Natural killer cell treated with Interleukin-12 subunit alpha and Interleukin-12 subunit beta and Interleukin-15 and Interleukin-18, amount 100 ng/mL, for 72 hours (primary cell): ENCODE measurements around the gene CLDN34. TPM values are rescaled to one million over a fixed set of nuclear protein-coding genes. Genes with fewer than 3 reads are reported as not detected.

Experiments used
- ATAC-seq, 2 donors: fragments of 150-1000 bp; cut with Tn5 transposase in 1 of 2; sonication (Bioruptor Pico), chemical (Tn5 transposase) in 1 of 2; 2 replicates each; pipeline ENCODE4 v1.10.0; 2021
- DNase-seq: peaks from one replicate; pipeline ENCODE4 v3.0.0; 2022; ENCODE audit warnings: low spot score
- H3K27ac Mint-ChIP-seq, 2 donors: 1 replicate in 1 of 2; 2 replicates in 1 of 2; pipeline ENCODE4 v1.8.0; 2022; ENCODE audit warnings: mixed read lengths in 2 of 2, mild to moderate bottlenecking in 1 of 2, moderate library complexity in 1 of 2
- H3K27me3 Mint-ChIP-seq, 2 donors: 1 replicate in 1 of 2; 2 replicates in 1 of 2; pipeline ENCODE4 v1.8.0; 2022; ENCODE audit warnings: mixed read lengths in 2 of 2
- H3K36me3 Mint-ChIP-seq: one replicate; pipeline ENCODE4 v1.8.0; 2022; ENCODE audit warnings: mixed read lengths
- H3K4me1 Mint-ChIP-seq, 2 donors: 1 replicate in 1 of 2; 2 replicates in 1 of 2; pipeline ENCODE4 v1.8.0; 2022; ENCODE audit warnings: low read depth in 2 of 2, mixed read lengths in 2 of 2, mild to moderate bottlenecking in 1 of 2
- H3K4me3 Mint-ChIP-seq: one replicate; pipeline ENCODE4 v1.8.0; 2022; ENCODE audit warnings: mixed read lengths
- H3K9me3 Mint-ChIP-seq: 2 replicates; pipeline ENCODE4 v1.8.0; 2022; ENCODE audit warnings: mixed read lengths
- total RNA-seq, 2 donors: library from RNA; stranded (reverse); gene quantifications; one replicate each; pipeline ENCODE4 v1.2.3, GENCODE V29; 2022

CLDN34 gene
- total RNA-seq, 2 donors from 2014 or later: not detected

GRCh38 chrX:9992724-9993123 is 25.6 kb downstream of the CLDN34 start:
- H3K9me3 Mint-ChIP-seq: no peaks in the 10 kb centered on the region
- peaks cover 3 to 4% of the 10 kb centered on the region in 2 donors for H3K27me3 Mint-ChIP-seq
- no peak overlapping the region for H3K4me3 Mint-ChIP-seq
- no peaks in the 10 kb centered on the region for H3K36me3 Mint-ChIP-seq
- no peak for DNase-seq
- no peak for ATAC-seq
- H3K27ac Mint-ChIP-seq: no peak overlapping the region
- H3K4me1 Mint-ChIP-seq: peaks cover 4 to 5% of the 10 kb centered on the region in 2 donors

- ATAC-seq (peak; percentile 63 to 83), DNase-seq (peak; percentile 81)
- Mint-ChIP-seq H3K9me3 (no peaks in the 10 kb centered on the region), H3K4me3 (no peak overlapping the region), H3K27me3 (peaks cover 0 to 5% of the 10 kb centered on the region in 2 donors), H3K4me1 (peaks cover 6 to 8% of the 10 kb centered on the region in 2 donors), H3K36me3 (no peaks in the 10 kb centered on the region), H3K27ac (no peak overlapping the region)
These were observed 28.7 kb downstream of the CLDN34 start for GRCh38 chrX:9995855-9996339.

GRCh38 chrX:9997041-9997440 is 29.9 kb downstream of the CLDN34 start:
- Mint-ChIP-seq H3K36me3 (no peaks in the 10 kb centered on the region), H3K27ac (peak overlapping the region in 1 of 2 donors; percentile 58), H3K4me3 (no peak overlapping the region), H3K9me3 (no peaks in the 10 kb centered on the region), H3K4me1 (peaks cover 6 to 8% of the 10 kb centered on the region in 2 donors), H3K27me3 (peaks cover 0 to 5% of the 10 kb centered on the region in 2 donors)
- DNase-seq (no peak), ATAC-seq (no peak)

- no peak for DNase-seq
- Mint-ChIP-seq H3K4me1 (peaks cover 6 to 8% of the 10 kb centered on the region in 2 donors), H3K27me3 (peaks cover 0 to 5% of the 10 kb centered on the region in 2 donors), H3K9me3 (no peaks in the 10 kb centered on the region), H3K4me3 (peak overlapping the region; percentile 2), H3K36me3 (no peaks in the 10 kb centered on the region), H3K27ac (peak overlapping the region in 1 of 2 donors; percentile 58)
- ATAC-seq: peak; percentile 80 to 95
These were observed 30.4 kb downstream of the CLDN34 start for GRCh38 chrX:9997524-9997923.

GRCh38 chrX:10001496-10001895 is 34.3 kb downstream of the CLDN34 start:
- Mint-ChIP-seq H3K4me1 (peaks cover 17 to 19% of the 10 kb centered on the region in 2 donors), H3K9me3 (no peaks in the 10 kb centered on the region), H3K36me3 (no peaks in the 10 kb centered on the region), H3K27me3 (peaks cover 0 to 9% of the 10 kb centered on the region in 2 donors), H3K27ac (no peak overlapping the region), H3K4me3 (no peak overlapping the region)
- no peak for DNase-seq
- ATAC-seq: no peak

- ATAC-seq (no peak), DNase-seq (no peak)
- Mint-ChIP-seq H3K4me3 (no peak overlapping the region), H3K9me3 (no peaks in the 10 kb centered on the region), H3K36me3 (no peaks in the 10 kb centered on the region), H3K27ac (peak overlapping the region in 1 of 2 donors; percentile 56), H3K4me1 (peaks cover 11 to 12% of the 10 kb centered on the region in 2 donors), H3K27me3 (peaks cover 0 to 9% of the 10 kb centered on the region in 2 donors)
These were observed 37.8 kb downstream of the CLDN34 start for GRCh38 chrX:10004832-10005475.

- no peaks in the 10 kb centered on the region for H3K36me3 Mint-ChIP-seq
- H3K27me3 Mint-ChIP-seq: peaks cover 0 to 9% of the 10 kb centered on the region in 2 donors
- DNase-seq (no peak), ATAC-seq (no peak)
- no peak overlapping the region for H3K4me3 Mint-ChIP-seq
- no peak overlapping the region for H3K27ac Mint-ChIP-seq
- H3K9me3 Mint-ChIP-seq: no peaks in the 10 kb centered on the region
- peaks cover 18% of the 10 kb centered on the region in 2 donors for H3K4me1 Mint-ChIP-seq
These were observed 38.9 kb downstream of the CLDN34 start for GRCh38 chrX:10006086-10006485.

GRCh38 chrX:10006770-10007169 is 39.6 kb downstream of the CLDN34 start:
- Mint-ChIP-seq H3K27me3 (peaks cover 0 to 9% of the 10 kb centered on the region in 2 donors), H3K4me3 (no peak overlapping the region), H3K36me3 (no peaks in the 10 kb centered on the region), H3K27ac (no peak overlapping the region), H3K9me3 (no peaks in the 10 kb centered on the region), H3K4me1 (peaks cover 25% of the 10 kb centered on the region in 2 donors)
- DNase-seq (no peak), ATAC-seq (no peak)

GRCh38 chrX:10007621-10008020 is 40.5 kb downstream of the CLDN34 start:
- no peak for DNase-seq
- H3K9me3 Mint-ChIP-seq: no peaks in the 10 kb centered on the region
- no peaks in the 10 kb centered on the region for H3K36me3 Mint-ChIP-seq
- H3K4me1 Mint-ChIP-seq: peaks cover 29% of the 10 kb centered on the region in 2 donors
- H3K4me3 Mint-ChIP-seq: no peak overlapping the region
- ATAC-seq: no peak
- H3K27ac Mint-ChIP-seq: no peak overlapping the region
- H3K27me3 Mint-ChIP-seq: peaks cover 0 to 10% of the 10 kb centered on the region in 2 donors

- Mint-ChIP-seq H3K36me3 (no peaks in the 10 kb centered on the region), H3K27me3 (peaks cover 0 to 15% of the 10 kb centered on the region in 2 donors), H3K4me1 (peaks cover 33 to 34% of the 10 kb centered on the region in 2 donors), H3K4me3 (no peak overlapping the region), H3K9me3 (no peaks in the 10 kb centered on the region), H3K27ac (no peak overlapping the region)
- DNase-seq: no peak
- no peak for ATAC-seq
These were observed 41.4 kb downstream of the CLDN34 start for GRCh38 chrX:10008483-10009056.

GRCh38 chrX:10009741-10010140 is 42.6 kb downstream of the CLDN34 start:
- H3K9me3 Mint-ChIP-seq: no peaks in the 10 kb centered on the region
- peaks cover 28 to 31% of the 10 kb centered on the region in 2 donors for H3K4me1 Mint-ChIP-seq
- H3K27ac Mint-ChIP-seq: no peak overlapping the region
- DNase-seq (no peak), ATAC-seq (no peak)
- H3K4me3 Mint-ChIP-seq: no peak overlapping the region
- peaks cover 0 to 17% of the 10 kb centered on the region in 2 donors for H3K27me3 Mint-ChIP-seq
- no peaks in the 10 kb centered on the region for H3K36me3 Mint-ChIP-seq

GRCh38 chrX:10010686-10011085 is 43.5 kb downstream of the CLDN34 start:
- Mint-ChIP-seq H3K4me1 (peaks cover 23 to 26% of the 10 kb centered on the region in 2 donors), H3K36me3 (no peaks in the 10 kb centered on the region), H3K27ac (peak overlapping the region; percentile 74 to 81), H3K4me3 (peak overlapping the region; percentile 75), H3K9me3 (no peaks in the 10 kb centered on the region), H3K27me3 (peaks cover 0 to 13% of the 10 kb centered on the region in 2 donors)
- ATAC-seq: no peak
- no peak for DNase-seq

GRCh38 chrX:10011261-10011931 is 44.2 kb downstream of the CLDN34 start:
- no peaks in the 10 kb centered on the region for H3K9me3 Mint-ChIP-seq
- no peak for DNase-seq
- no peak for ATAC-seq
- H3K4me3 Mint-ChIP-seq: peak overlapping the region; percentile 75
- no peaks in the 10 kb centered on the region for H3K36me3 Mint-ChIP-seq
- peaks cover 0 to 13% of the 10 kb centered on the region in 2 donors for H3K27me3 Mint-ChIP-seq
- peaks cover 23 to 26% of the 10 kb centered on the region in 2 donors for H3K4me1 Mint-ChIP-seq
- peak overlapping the region; percentile 74 to 81 for H3K27ac Mint-ChIP-seq

GRCh38 chrX:10011991-10012390 is 44.8 kb downstream of the CLDN34 start:
- peak overlapping the region; percentile 75 for H3K4me3 Mint-ChIP-seq
- H3K4me1 Mint-ChIP-seq: peaks cover 28 to 30% of the 10 kb centered on the region in 2 donors
- H3K27me3 Mint-ChIP-seq: peaks cover 0 to 16% of the 10 kb centered on the region in 2 donors
- no peak for ATAC-seq
- H3K9me3 Mint-ChIP-seq: no peaks in the 10 kb centered on the region
- H3K36me3 Mint-ChIP-seq: peaks cover 3% of the 10 kb centered on the region
- DNase-seq: no peak
- peak overlapping the region; percentile 74 to 81 for H3K27ac Mint-ChIP-seq
